PFSK-1 (cell line): ENCODE data around the gene SCN1B.

Experiments
- FOXP2 ChIP-seq: optimal IDR thresholded peaks from 2 replicates; pipeline ENCODE3; 2011; ENCODE audit warnings: borderline replicate concordance, control low read depth, inconsistent platforms; ENCODE audit not compliant: insufficient read depth; ENCODE audit errors: extremely low read length, extremely low read depth
- POLR2AphosphoS5 ChIP-seq: IDR thresholded peaks from 2 replicates; pipeline ENCODE4 v1.6.1; 2012; ENCODE audit warnings: low read depth, mild to moderate bottlenecking, control low read depth, low read length, moderate library complexity
- REST ChIP-seq, 2 experiments: IDR thresholded peaks; 2 replicates each; pipeline versions ENCODE4 v1.6.1 to v1.8.0; 2011 to 2012; ENCODE audit warnings: low read depth in 2 of 2, low read length in 2 of 2, control low read depth in 1 of 2, inconsistent platforms in 1 of 2, mild to moderate bottlenecking in 1 of 2, moderate library complexity in 1 of 2; ENCODE audit not compliant: insufficient read depth in 1 of 2
- SIN3A ChIP-seq: IDR thresholded peaks from 2 replicates; pipeline ENCODE4 v1.6.1; 2012; ENCODE audit warnings: mild to moderate bottlenecking, low read length, moderate library complexity, borderline replicate concordance; ENCODE audit not compliant: insufficient read depth
- TAF1 ChIP-seq: IDR thresholded peaks from 2 replicates; pipeline ENCODE4 v1.6.1; 2012; ENCODE audit warnings: low read length, control low read depth, borderline replicate concordance; ENCODE audit not compliant: insufficient read depth

GRCh38 chr19:35069696-35070095, 39.4 kb downstream of the SCN1B start:
- TF ChIP-seq REST (IDR thresholded peaks at IDR 0.05; ENCODE audit: insufficient read depth in 1 of 2, low read depth in 2 of 2, low read length in 2 of 2) (no peak), FOXP2 (no peak), POLR2AphosphoS5 (no peak), TAF1 (no peak), SIN3A (no peak)
